ENCODE results near the gene TBX3. TPM values are rescaled to one million over a fixed set of nuclear protein-coding genes. Genes with fewer than 3 reads are reported as not detected.
A peak's percentile ranks its signal among the peaks of the same experiment; 100 is the strongest.
"Not testable (repeated sequence)": the region's sequence is repeated elsewhere in the genome, so short reads cannot be mapped to it uniquely, and the experiment has no call there.

The TBX3 gene
- under 1 TPM in 1 of 2 donors, not detected in 1; 0.10 TPM for total RNA-seq
- total RNA-seq = 0 to 0.23 reads per million in 2 donors

GRCh38 chr12:114684098-114684869, at the start of gene TBX3:
TSS of gene TBX3 (minus strand) at chr12:114684175. CDS start at chr12:114683200, 975 bp downstream.
- Mint-ChIP-seq H3K27me3 (peaks cover 94% of the 10 kb centered on the region), H3K4me1 (peaks cover 22% of the 10 kb centered on the region), H3K27ac (peak within 1 kb of the TSS; percentile 6), H3K36me3 (ENCODE audit: low read depth) (peaks cover 10% of the 10 kb centered on the region), H3K4me3 (peak within 1 kb of the TSS; percentile 89)
- peaks cover 3% of the 10 kb centered on the region for H3K9me3 ChIP-seq (ENCODE audit: control insufficient read depth, low read length, poor library complexity, severe bottlenecking)
- ATAC-seq = peak; percentile 64
- no peak for DNase-seq

DNA sequence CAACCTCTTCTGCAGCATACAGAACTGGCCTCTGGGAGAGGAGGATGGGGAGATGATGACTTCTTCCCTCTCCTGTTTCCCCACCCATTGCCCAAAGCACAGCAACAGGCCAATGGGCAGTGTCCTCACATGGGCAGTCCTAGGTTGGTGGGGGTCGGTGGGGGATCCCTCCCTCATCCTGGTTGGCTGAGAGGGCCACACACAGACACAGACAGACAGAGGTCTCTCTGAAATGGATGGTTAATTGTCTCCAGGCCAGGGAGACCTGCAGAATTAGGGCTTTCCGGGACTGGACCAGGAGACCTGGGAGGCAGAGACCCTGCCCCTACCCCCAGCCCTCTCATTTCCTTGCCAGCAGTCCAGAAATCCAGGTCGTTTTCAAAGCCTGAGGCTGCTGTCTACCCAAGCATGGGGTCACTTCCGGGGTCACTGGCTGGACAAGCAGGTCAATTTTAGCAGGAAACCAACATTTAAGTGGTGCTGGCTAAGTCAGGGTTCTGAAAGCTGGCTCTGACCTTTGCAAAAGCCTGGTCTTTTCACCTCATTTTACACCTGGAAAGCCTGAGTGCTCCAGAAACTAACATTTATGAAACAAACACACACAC, 48.6 kb upstream of the TBX3 start:
- peaks cover 33% of the 10 kb centered on the region for H3K27me3 Mint-ChIP-seq
- no peaks in the 10 kb centered on the region for H3K36me3 Mint-ChIP-seq (ENCODE audit: low read depth)
- ATAC-seq = no peak
- H3K4me3 Mint-ChIP-seq = no peak overlapping the region
- H3K4me1 Mint-ChIP-seq = no peaks in the 10 kb centered on the region
- H3K27ac Mint-ChIP-seq = no peak overlapping the region
- no peaks in the 10 kb centered on the region for H3K9me3 ChIP-seq (ENCODE audit: control insufficient read depth, low read length, poor library complexity, severe bottlenecking)
- no peak for DNase-seq

- H3K4me3 Mint-ChIP-seq = no peak overlapping the region
- H3K9me3 ChIP-seq (ENCODE audit: control insufficient read depth, low read length, poor library complexity, severe bottlenecking) = no peaks in the 10 kb centered on the region
- H3K27me3 Mint-ChIP-seq = peaks cover 19% of the 10 kb centered on the region
- ATAC-seq (no peak), DNase-seq (no peak)
- peaks cover 2% of the 10 kb centered on the region for H3K4me1 Mint-ChIP-seq
- no peak overlapping the region for H3K27ac Mint-ChIP-seq
- H3K36me3 Mint-ChIP-seq (ENCODE audit: low read depth) = no peaks in the 10 kb centered on the region
Measured at GRCh38 chr12:114729731-114730130, 45.8 kb upstream of the TBX3 start.

- H3K27me3 Mint-ChIP-seq = peaks cover 11% of the 10 kb centered on the region
- H3K4me1 Mint-ChIP-seq = peaks cover 2% of the 10 kb centered on the region
- no peak for DNase-seq
- no peaks in the 10 kb centered on the region for H3K9me3 ChIP-seq (ENCODE audit: control insufficient read depth, low read length, poor library complexity, severe bottlenecking)
- no peak for ATAC-seq
- no peak overlapping the region for H3K27ac Mint-ChIP-seq
- no peak overlapping the region for H3K4me3 Mint-ChIP-seq
- H3K36me3 Mint-ChIP-seq (ENCODE audit: low read depth) = no peaks in the 10 kb centered on the region
Measured at GRCh38 chr12:114726092-114726710, 42.2 kb upstream of the TBX3 start.

DNA sequence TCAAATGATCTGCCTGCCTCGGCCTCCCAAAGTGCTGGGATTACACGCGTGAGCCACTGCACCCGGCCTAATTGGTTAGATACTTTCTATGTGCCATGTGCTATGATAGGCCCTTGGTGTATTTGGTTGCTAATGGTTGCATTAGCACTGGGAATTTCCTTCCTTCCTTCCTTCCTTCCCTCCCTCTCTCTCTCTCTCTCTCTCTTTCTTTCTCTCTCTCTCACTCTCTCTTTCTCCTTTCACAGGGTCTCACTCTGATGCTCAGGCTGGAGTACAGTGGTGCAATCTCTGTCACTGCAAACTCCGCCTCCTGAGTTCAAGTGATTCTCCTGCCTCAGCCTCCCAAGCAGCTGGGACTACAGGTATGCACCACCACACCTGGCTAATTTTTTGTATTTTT, 38.2 kb upstream of the TBX3 start:
- not testable (repeated sequence) for H3K27ac Mint-ChIP-seq; H3K4me1 Mint-ChIP-seq; ATAC-seq; DNase-seq; H3K36me3 Mint-ChIP-seq (ENCODE audit: low read depth); H3K27me3 Mint-ChIP-seq; H3K9me3 ChIP-seq (ENCODE audit: control insufficient read depth, low read length, poor library complexity, severe bottlenecking); H3K4me3 Mint-ChIP-seq

- no peaks in the 10 kb centered on the region for H3K36me3 Mint-ChIP-seq (ENCODE audit: low read depth)
Measured at GRCh38 chr12:114721266-114721665, 37.3 kb upstream of the TBX3 start.

GRCh38 chr12:114713466-114714215, 29.7 kb upstream of the TBX3 start:
- H3K4me1 Mint-ChIP-seq = no peaks in the 10 kb centered on the region
- H3K4me3 Mint-ChIP-seq = no peak overlapping the region
- no peak overlapping the region for H3K27ac Mint-ChIP-seq
- peaks cover 5% of the 10 kb centered on the region for H3K27me3 Mint-ChIP-seq
- no peaks in the 10 kb centered on the region for H3K36me3 Mint-ChIP-seq (ENCODE audit: low read depth)
- DNase-seq (no peak), ATAC-seq (no peak)
- no peaks in the 10 kb centered on the region for H3K9me3 ChIP-seq (ENCODE audit: control insufficient read depth, low read length, poor library complexity, severe bottlenecking)

More at GRCh38 chr12:114721266-114721665, 37.3 kb upstream of the TBX3 start:
- Mint-ChIP-seq H3K27me3 (peaks cover 4% of the 10 kb centered on the region), H3K27ac (no peak overlapping the region), H3K4me1 (peaks cover 2% of the 10 kb centered on the region), H3K4me3 (no peak overlapping the region)
- H3K9me3 ChIP-seq (ENCODE audit: control insufficient read depth, low read length, poor library complexity, severe bottlenecking) = no peaks in the 10 kb centered on the region
- no peak for DNase-seq
- no peak for ATAC-seq

GRCh38 chr12:114711689-114712152, 27.7 kb upstream of the TBX3 start:
- H3K4me3 Mint-ChIP-seq = no peak overlapping the region
- H3K36me3 Mint-ChIP-seq (ENCODE audit: low read depth) = no peaks in the 10 kb centered on the region
- no peaks in the 10 kb centered on the region for H3K9me3 ChIP-seq (ENCODE audit: control insufficient read depth, low read length, poor library complexity, severe bottlenecking)
- H3K4me1 Mint-ChIP-seq = no peaks in the 10 kb centered on the region
- H3K27ac Mint-ChIP-seq = no peak overlapping the region
- peaks cover 5% of the 10 kb centered on the region for H3K27me3 Mint-ChIP-seq
- ATAC-seq (no peak), DNase-seq (no peak)

GRCh38 chr12:114710151-114710550, 26.2 kb upstream of the TBX3 start:
- peaks cover 5% of the 10 kb centered on the region for H3K27me3 Mint-ChIP-seq
- H3K4me1 Mint-ChIP-seq = no peaks in the 10 kb centered on the region
- H3K4me3 Mint-ChIP-seq = no peak overlapping the region

GRCh38 chr12:114709112-114709511, 25.1 kb upstream of the TBX3 start:
- no peaks in the 10 kb centered on the region for H3K4me1 Mint-ChIP-seq
- ATAC-seq (no peak), DNase-seq (no peak)
- H3K27me3 Mint-ChIP-seq = peaks cover 8% of the 10 kb centered on the region
- H3K4me3 Mint-ChIP-seq = no peak overlapping the region
- H3K36me3 Mint-ChIP-seq (ENCODE audit: low read depth) = no peaks in the 10 kb centered on the region
- no peak overlapping the region for H3K27ac Mint-ChIP-seq
- H3K9me3 ChIP-seq (ENCODE audit: control insufficient read depth, low read length, poor library complexity, severe bottlenecking) = no peaks in the 10 kb centered on the region

More at GRCh38 chr12:114710151-114710550, 26.2 kb upstream of the TBX3 start:
- H3K36me3 Mint-ChIP-seq (ENCODE audit: low read depth) = no peaks in the 10 kb centered on the region
- DNase-seq (no peak), ATAC-seq (no peak)
- no peak overlapping the region for H3K27ac Mint-ChIP-seq
- H3K9me3 ChIP-seq (ENCODE audit: control insufficient read depth, low read length, poor library complexity, severe bottlenecking) = no peaks in the 10 kb centered on the region

- not testable (repeated sequence) for H3K4me1 Mint-ChIP-seq; ATAC-seq; H3K9me3 ChIP-seq (ENCODE audit: control insufficient read depth, low read length, poor library complexity, severe bottlenecking); H3K4me3 Mint-ChIP-seq; DNase-seq; H3K27ac Mint-ChIP-seq; H3K36me3 Mint-ChIP-seq (ENCODE audit: low read depth)
- peaks cover 12% of the 10 kb centered on the region for H3K27me3 Mint-ChIP-seq
Measured at GRCh38 chr12:114708598-114708997, 24.6 kb upstream of the TBX3 start.

DNA sequence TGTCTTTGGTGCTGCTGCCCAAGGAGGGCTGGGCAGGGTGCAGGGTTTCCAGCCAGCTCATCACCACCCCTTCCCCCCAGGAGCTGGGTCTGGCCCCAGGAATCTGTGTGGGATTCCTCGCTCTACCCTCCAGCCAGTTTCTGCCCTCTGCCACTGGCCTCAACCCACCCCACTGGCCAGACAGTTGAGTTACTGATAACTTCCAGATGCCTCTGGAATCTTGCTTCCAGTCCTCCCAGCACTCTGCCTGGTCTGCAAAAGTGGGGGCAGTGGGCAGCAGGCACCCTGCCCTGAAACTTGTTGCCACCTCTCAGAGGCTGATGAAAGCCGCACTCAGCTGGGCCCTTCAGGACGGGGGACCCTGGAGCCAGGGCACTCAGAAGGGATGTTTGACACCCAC, 20.1 kb upstream of the TBX3 start:
- Mint-ChIP-seq H3K27ac (no peak overlapping the region), H3K27me3 (peaks cover 36% of the 10 kb centered on the region)

GRCh38 chr12:114703060-114703493, 19.1 kb upstream of the TBX3 start:
- Mint-ChIP-seq H3K27me3 (peaks cover 47% of the 10 kb centered on the region), H3K4me3 (no peak overlapping the region), H3K4me1 (no peaks in the 10 kb centered on the region), H3K27ac (no peak overlapping the region), H3K36me3 (ENCODE audit: low read depth) (peaks cover 8% of the 10 kb centered on the region)
- H3K9me3 ChIP-seq (ENCODE audit: control insufficient read depth, low read length, poor library complexity, severe bottlenecking) = no peaks in the 10 kb centered on the region
- DNase-seq = no peak
- no peak for ATAC-seq

More for the DNA sequence above, 20.1 kb upstream of the TBX3 start:
- H3K9me3 ChIP-seq (ENCODE audit: control insufficient read depth, low read length, poor library complexity, severe bottlenecking) = no peaks in the 10 kb centered on the region
- DNase-seq = no peak
- H3K4me3 Mint-ChIP-seq = no peak overlapping the region
- no peak for ATAC-seq
- H3K4me1 Mint-ChIP-seq = no peaks in the 10 kb centered on the region
- peaks cover 5% of the 10 kb centered on the region for H3K36me3 Mint-ChIP-seq (ENCODE audit: low read depth)
